ENCODE results near the gene EIF5B. TPM values are rescaled to one million over a fixed set of nuclear protein-coding genes. Genes with fewer than 3 reads are reported as not detected.

Gene EIF5B
- total and polyA plus RNA-seq, 2 of the 8 experiments (the other 6 are each of a cell fraction or from before 2014, with no cell fraction given), result 10.7 to 64.5 TPM

GRCh38 chr2:99430614-99431291 is 93.6 kb downstream of the EIF5B start:
- DNase-seq (ENCODE audit: low read depth in 1 of 2, low spot score in 2 of 2) (no peak), FAIRE-seq (no peak)
- no peak overlapping the region for H2BK12ac ChIP-seq (ENCODE audit: low read depth, low read length)
- H3K79me2 ChIP-seq (ENCODE audit: control insufficient read depth in 1 of 2, insufficient read depth in 2 of 2, low read length in 2 of 2), result peaks cover 0 to 3% of the 10 kb centered on the region in 2 experiments; a peak in 1 of 4 replicates
- H2BK15ac ChIP-seq (ENCODE audit: low read length), result no peak overlapping the region
- no peak overlapping the region for H4K91ac ChIP-seq (replicated peaks; ENCODE audit: insufficient read length, low read length)
- no peak overlapping the region for H3K9ac ChIP-seq (replicated peaks in 1 of 4; ENCODE audit: extremely low read depth in 1 of 4, low read depth in 3 of 4, low read length in 3 of 4)
- no peak overlapping the region for H4K8ac ChIP-seq (ENCODE audit: extremely low read depth, insufficient read depth, low read length)
- H3K27ac ChIP-seq (ENCODE audit: low read depth, low read length), result no peak overlapping the region
- no peak overlapping the region for H3K56ac ChIP-seq (replicated peaks; ENCODE audit: insufficient read length, low read depth, low read length)
- no peaks in the 10 kb centered on the region for H3K9me3 ChIP-seq (ENCODE audit: insufficient read depth in 2 of 2, low read depth in 1 of 2, low read length in 1 of 2)
- no peak overlapping the region for H2AFZ ChIP-seq (ENCODE audit: low read length)
- ChIA-PET CTCF (ENCODE audit: partially characterized antibody) (interaction anchor here (0.6 kb wide), 1 partner anchor 1144 kb away, joined by 3 read pairs; no protein-coding TSS in a partner anchor), POLR2A (ENCODE audit: partially characterized antibody) (no interaction called here)
- no peaks in the 10 kb centered on the region for H3K4me1 ChIP-seq (replicated peaks in 1 of 4; ENCODE audit: control insufficient read depth in 3 of 4, insufficient read depth in 4 of 4, low read length in 3 of 4)
- 86% methylated on average over 4 of the region's 4 CpGs; no CpG with 5 or more reads in 1 of the 2 experiments for WGBS, 2 experiments (ENCODE audit: extremely low coverage in 1 of 2, insufficient coverage in 1 of 2, insufficient read length in 1 of 2, insufficient replicate concordance in 2 of 2, low coverage in 1 of 2, low lambda C conversion rate in 2 of 2, missing lambda C conversion rate in 1 of 2)
- no peak overlapping the region for H4K5ac ChIP-seq (ENCODE audit: insufficient read length, low read depth, low read length)
- H3K27me3 ChIP-seq (replicated peaks in 1 of 4; ENCODE audit: control insufficient read depth in 3 of 4, extremely low read depth in 1 of 4, insufficient read depth in 3 of 4, low read length in 3 of 4), result no peaks in the 10 kb centered on the region
- peaks cover 5 to 28% (median 15%) of the 10 kb centered on the region in 4 experiments; a peak in 6 of 8 replicates for H3K36me3 ChIP-seq (ENCODE audit: control insufficient read depth in 2 of 4, insufficient read depth in 4 of 4, low read length in 3 of 4)
- no peaks in the 10 kb centered on the region for H3K79me1 ChIP-seq (ENCODE audit: low read depth, low read length)
- H3K23ac ChIP-seq (ENCODE audit: insufficient read length), result no peak overlapping the region
- H2AK5ac ChIP-seq (ENCODE audit: low read depth, low read length), result no peak overlapping the region
- no peak overlapping the region for H3K4ac ChIP-seq (replicated peaks; ENCODE audit: insufficient read length, low read depth, low read length)
- no peak overlapping the region for H2BK20ac ChIP-seq (ENCODE audit: low read length)
- H2BK120ac ChIP-seq (replicated peaks; ENCODE audit: low read depth, low read length), result no peak overlapping the region
- H4K20me1 ChIP-seq (replicated peaks in 1 of 2; ENCODE audit: control insufficient read depth in 1 of 2, insufficient read depth in 2 of 2, low read length in 2 of 2), result no peaks in the 10 kb centered on the region
- H3K4me2 ChIP-seq (ENCODE audit: insufficient read depth in 1 of 2, low read depth in 2 of 2, low read length in 2 of 2), result no peak overlapping the region
- H2BK5ac ChIP-seq (ENCODE audit: low read depth, low read length), result no peak overlapping the region
- no peak overlapping the region for H3K18ac ChIP-seq (ENCODE audit: extremely low read depth, low read length)
- H3K4me3 ChIP-seq (ENCODE audit: extremely low read depth in 1 of 4, insufficient read depth in 2 of 4, low read depth in 3 of 4, low read length in 4 of 4), result no peak overlapping the region
- H3K23me2 ChIP-seq (ENCODE audit: low read depth, low read length), result no peaks in the 10 kb centered on the region
- no peak overlapping the region for H3K14ac ChIP-seq (ENCODE audit: insufficient read length)
- TF ChIP-seq TAF1 (IDR thresholded peaks at IDR 0.05; ENCODE audit: low read depth, low read length), result no peak
- TF ChIP-seq TAF7 (optimal IDR thresholded peaks at IDR 0.05; ENCODE audit: borderline replicate concordance, low read depth, low read length), result no peak
- TF ChIP-seq TEAD4 (IDR thresholded peaks at IDR 0.05; ENCODE audit: low read depth, low read length), result no peak
- TF ChIP-seq ATF2 (IDR thresholded peaks at IDR 0.05; ENCODE audit: low read length), result no peak
- TF ChIP-seq GABPA (IDR thresholded peaks at IDR 0.05; ENCODE audit: borderline replicate concordance, insufficient read depth, low read length), result no peak
- no peak for TF ChIP-seq POLR2A (IDR thresholded peaks at IDR 0.05; ENCODE audit: control extremely low read depth in 1 of 2, low read depth in 2 of 2, low read length in 2 of 2)
- no peak for TF ChIP-seq EZH2 (IDR thresholded peaks at IDR 0.05; ENCODE audit: low read depth, low read length, severe bottlenecking)
- no peak for TF ChIP-seq TBP (IDR thresholded peaks at IDR 0.05; ENCODE audit: low read depth, low read length)
- no peak for TF ChIP-seq SRF (IDR thresholded peaks at IDR 0.05; ENCODE audit: low read depth, low read length)
- TF ChIP-seq SP4 (IDR thresholded peaks at IDR 0.05; ENCODE audit: low read length), result no peak
- TF ChIP-seq, protein P1, sequence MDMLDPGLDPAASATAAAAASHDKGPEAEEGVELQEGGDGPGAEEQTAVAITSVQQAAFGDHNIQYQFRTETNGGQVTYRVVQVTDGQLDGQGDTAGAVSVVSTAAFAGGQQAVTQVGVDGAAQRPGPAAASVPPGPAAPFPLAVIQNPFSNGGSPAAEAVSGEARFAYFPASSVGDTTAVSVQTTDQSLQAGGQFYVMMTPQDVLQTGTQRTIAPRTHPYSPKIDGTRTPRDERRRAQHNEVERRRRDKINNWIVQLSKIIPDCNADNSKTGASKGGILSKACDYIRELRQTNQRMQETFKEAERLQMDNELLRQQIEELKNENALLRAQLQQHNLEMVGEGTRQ (IDR thresholded peaks at IDR 0.05; ENCODE audit: low read length), result no peak

Measured in H1 (cell line).